ENCODE results near the gene ARRDC5.
"Not testable (repeated sequence)": the region's sequence is repeated elsewhere in the genome, so short reads cannot be mapped to it uniquely, and the experiment has no call there.

DNA sequence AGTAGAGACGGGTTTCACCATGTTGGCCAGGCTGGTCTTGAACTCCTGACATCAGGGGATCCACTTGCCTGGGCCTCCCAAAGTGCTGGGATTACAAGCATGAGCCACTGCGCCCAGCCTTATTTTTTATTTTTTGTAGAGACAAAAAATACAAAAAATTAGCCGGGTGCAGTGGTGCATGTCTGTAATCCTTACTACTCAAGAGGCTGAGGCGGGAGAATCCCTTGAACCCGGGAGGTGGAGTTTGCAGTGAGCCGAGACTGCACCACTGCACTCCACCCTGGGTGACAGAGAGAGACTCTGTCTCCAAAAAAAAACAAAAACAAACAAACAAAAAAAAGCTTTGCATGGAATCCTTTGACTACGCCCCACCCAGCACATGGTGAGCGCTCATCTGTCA, 49.2 kb downstream of the ARRDC5 start:
- TF ChIP-seq, protein P1, sequence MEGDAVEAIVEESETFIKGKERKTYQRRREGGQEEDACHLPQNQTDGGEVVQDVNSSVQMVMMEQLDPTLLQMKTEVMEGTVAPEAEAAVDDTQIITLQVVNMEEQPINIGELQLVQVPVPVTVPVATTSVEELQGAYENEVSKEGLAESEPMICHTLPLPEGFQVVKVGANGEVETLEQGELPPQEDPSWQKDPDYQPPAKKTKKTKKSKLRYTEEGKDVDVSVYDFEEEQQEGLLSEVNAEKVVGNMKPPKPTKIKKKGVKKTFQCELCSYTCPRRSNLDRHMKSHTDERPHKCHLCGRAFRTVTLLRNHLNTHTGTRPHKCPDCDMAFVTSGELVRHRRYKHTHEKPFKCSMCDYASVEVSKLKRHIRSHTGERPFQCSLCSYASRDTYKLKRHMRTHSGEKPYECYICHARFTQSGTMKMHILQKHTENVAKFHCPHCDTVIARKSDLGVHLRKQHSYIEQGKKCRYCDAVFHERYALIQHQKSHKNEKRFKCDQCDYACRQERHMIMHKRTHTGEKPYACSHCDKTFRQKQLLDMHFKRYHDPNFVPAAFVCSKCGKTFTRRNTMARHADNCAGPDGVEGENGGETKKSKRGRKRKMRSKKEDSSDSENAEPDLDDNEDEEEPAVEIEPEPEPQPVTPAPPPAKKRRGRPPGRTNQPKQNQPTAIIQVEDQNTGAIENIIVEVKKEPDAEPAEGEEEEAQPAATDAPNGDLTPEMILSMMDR (conservative IDR thresholded peaks at IDR 0.05; ENCODE audit: low read length), result not testable (repeated sequence)
- TF ChIP-seq EZH2phosphoT487 (IDR thresholded peaks at IDR 0.05; ENCODE audit: borderline replicate concordance), result not testable (repeated sequence)

All from Loucy (cell line).